Ecto neural progenitor cell (in vitro differentiated cells): Measurements from ENCODE around the gene STRA6.

Experiments
- DNase-seq: peaks from one replicate; pipeline ENCODE4 v3.0.0-alpha.2; 2018; ENCODE audit warnings: low spot score

Gene STRA6

DNA sequence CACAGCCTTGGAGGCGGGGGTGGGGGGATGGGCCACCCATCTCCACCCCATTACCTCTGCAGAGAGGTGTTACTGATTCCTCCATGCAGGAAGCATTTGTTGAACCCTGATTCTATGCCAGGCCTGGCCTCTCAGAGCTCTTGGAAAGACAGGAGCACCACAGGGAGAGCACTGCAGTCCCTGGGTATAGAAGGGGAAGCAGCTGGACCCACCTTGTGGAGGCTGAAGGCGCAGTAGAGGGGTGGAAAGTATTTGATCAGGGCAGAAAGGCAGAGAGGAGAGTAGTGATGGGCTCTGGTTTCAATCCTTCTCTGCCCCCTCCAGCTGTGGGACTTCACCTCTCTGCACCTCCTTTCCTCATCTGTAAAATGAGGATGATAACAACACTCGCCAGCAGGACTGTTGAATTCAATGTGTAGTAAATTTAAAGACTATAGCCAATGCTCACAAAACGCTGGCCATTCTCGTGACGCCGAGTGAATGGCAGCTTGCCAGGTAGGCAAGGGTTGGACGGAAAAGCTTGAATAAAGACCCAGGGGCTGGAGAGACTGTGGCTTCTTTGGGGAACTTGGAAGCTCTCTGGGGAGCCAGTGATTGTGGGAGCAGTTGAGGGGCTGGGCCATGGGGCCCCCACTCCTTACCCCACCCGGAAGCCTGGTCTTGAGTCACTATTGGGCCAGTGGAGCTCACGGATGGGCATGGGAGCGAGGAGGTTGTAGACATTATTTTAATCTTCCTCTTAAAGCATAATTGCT is 25.6 kb upstream of the STRA6 start:
- DNase-seq = no peak

DNA sequence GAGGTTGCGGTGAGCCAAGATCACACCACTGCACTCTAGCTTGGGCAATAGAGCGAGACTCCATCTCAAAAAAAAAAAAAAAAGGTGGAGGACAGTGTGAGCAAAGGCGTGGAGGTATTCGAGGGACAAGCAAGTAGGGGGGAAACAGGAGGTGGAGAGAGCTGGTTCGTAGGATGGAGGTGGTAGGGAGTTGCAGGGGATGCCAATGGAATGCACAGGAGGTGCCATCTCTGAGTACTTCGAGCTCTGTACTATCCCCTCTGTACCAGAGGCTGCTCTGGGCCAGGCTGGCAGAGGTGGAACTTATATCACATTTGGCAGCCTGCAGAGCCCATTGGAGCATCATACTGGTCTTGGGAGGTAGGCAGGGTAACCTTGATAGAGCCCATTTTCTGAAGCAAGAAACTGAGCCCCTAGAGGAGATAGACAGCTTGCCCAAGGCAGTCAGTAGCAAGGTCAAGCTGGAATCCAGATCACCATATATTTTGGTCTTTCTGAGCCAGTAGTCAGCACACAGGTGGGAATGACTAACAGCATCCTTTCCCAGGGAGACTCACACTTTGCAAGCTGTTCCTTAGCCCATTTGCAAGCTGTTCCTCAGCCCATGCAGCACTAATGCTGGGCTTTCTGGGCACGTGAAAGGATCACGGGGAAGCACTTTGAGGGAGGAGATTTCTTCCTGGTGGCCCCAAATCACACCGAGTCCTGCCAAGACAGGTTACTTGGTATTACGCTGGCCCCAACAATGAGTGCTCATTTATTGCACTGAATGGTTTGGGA is 24.4 kb upstream of the STRA6 start:
- DNase-seq = no peak

DNA sequence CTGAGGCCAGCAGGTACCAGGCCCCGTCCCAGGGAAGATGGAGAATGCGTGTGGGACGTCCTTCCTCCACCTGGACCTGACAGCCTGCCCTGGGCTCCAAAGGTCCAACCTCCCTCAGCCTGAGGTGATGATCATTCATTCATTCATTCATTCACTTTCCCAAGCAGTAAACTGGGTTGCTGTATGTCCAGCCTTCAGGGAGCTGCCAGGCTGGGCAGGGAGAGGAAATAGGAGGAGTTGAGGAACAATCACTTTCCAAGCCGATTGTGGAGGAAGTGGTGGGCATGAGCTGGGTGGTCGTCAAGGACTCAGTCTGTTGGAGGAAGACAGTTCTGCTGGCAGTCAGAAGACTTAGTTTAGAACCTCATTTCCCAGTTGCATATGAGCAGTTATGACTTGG is 23.3 kb upstream of the STRA6 start:
- DNase-seq = no peak

DNA sequence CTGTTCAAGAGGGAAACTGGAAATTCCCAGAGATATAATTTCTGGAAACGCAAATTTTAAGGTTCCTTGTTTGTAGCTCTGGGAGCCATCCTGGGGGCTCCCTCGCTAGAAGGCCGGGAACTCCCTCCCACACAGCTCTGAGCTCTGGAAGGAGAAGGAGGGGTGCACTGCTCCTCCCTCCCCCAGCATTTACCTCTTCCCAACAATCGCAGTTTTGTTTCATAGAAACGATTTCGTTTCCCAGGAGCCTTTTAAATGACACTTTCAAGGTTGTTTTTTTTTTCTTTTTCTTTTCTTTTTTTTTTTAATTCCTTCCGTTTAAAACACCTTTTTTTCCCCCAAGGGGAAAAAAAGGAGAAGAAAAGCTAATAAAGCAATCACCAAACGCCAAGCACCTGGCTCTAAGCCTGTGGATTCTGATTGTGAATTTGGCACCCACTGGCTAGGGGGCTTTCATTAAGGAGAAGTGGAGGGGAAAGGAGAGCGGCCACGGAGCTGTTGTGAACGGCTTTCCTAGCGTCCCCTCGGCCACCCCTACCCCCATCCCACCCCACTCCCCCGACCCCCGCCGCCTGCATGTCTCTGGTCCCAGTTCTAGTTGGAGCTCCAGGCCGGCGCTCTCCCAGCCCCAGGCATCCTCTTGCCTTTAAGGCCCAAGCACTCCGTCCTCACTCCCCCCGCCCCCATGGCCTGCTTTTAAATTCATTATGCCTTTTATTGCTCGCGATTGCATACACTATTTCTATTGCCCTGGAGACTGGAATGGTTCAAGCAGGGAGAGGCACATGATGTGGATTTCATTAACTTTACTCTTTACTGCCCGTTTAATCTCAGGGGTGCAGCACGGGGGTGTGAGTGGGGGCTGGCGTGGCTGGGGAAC is 19.9 kb upstream of the STRA6 start:
- no peak for DNase-seq

DNA sequence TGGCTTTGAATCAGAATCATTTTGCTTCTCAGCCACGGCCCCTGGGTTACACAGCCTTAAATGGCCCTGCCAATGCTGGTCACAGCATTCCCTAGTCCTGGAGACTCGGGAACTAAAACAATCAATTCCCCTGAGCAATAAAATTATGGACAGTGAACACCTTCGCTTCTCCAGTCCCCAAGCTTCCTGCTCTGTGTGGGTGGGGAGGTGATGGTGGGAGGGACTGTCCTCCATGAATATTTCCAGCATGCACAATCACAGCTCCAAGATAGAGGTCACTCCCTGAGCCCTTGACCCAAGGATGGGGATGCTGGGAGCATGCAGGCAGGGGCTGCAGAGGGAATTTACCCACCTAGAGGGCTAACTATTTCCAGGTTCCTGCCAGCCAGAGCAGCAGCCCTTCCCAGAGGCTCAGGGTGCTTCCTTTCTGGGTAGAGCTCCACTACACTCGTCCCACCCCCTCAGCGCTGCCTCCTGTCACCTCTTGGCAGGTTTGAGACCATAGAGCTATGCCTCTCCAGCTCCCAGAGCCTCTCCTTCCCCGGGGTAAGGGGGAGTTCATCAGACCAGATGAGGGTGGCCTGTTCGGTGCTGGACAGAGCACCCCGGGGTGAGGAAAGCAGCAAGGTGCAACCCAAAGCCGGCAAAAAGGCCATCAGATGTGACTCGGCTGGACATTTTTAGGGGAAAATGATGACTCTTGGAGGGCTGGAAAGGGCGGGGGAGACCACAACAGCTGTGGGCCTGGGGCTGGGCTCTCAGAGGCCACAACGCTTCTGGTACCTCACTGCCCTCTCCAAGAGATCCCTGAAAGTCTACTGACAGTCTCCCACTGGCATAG is 19.0 kb upstream of the STRA6 start:
- no peak for DNase-seq

DNA sequence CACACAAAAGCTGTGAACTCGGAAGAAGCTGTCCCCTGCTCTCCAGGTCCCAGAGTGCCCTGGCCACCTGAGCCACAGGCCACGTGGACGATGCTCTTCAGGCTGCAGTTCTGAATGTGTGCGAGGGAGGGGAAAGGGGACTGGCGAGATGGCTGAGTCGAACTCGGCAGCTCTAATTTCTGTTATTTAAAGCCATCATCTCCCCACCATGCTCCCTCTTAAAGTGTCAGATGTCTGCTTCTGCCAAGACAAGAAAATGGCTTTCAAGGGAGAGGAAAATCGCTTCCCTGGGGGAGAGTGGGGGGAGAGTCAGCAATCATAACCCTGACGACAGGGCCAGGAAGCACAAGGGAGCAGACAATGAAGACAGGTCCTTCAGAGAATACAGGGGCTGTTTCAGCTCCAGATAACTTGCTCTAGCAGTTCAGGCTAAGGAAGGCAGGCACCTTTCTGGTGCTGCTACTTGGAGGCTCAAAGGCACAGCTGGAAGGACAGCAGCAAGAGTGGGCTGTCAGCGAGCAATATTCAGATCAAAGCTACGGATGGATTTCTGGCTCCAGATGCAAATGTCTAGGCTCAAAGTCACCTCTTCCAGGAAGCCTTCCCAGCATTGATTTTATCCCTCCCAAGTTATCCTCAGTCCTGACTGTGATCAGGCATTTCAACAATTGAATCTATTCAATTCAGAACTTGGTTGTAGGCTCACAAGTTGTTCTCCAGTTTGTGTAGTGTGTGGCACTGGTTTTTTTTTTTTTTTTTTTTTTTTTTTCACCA is 18.1 kb upstream of the STRA6 start:
- no peak for DNase-seq

DNA sequence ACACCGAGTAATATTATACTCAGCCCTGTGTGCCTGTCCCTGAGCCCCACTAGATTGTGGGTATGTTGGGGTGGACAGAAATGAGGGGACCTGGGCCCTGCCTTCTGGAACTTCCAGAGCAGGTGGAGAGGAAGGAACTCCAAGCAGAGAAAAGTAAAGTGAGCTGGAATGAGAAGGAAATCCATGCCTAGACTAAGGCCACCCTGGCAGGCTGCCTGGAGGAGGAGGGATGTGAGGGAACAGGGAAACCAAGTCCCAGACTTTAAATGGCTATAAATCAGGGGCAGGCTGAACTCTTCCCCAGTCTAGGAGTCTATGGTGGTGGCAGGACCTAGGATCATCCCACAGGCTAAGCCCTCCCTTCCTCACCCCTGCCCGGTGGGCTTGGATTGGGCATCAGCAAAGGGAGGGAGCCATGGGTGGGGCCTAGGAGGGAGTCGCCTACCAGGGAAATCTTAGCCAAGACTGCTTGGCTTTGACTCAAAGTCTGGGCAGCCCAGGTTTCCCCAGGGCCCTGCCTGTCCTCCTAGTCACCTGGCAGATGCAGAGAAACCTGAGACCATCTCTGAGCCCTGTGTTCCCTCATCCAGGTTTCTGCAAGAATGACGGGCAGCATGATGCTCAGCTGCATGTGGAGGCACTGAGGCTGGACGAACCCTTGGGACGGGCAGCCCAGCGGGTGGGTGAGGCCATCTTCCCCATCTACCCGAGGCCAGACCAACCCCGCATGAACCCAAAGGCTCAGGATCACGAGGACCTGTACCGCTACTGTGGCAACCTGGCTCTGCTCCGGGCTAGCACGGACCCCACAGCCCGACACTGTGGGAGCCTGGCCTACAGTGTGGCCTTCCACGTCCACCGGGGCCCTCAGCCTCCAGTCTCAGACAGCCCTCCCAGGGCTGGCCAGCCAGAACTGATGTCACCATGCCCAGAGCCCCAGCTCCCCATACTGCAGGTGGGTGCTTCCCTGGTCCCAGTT is 15.6 kb upstream of the STRA6 start:
- DNase-seq = no peak

DNA sequence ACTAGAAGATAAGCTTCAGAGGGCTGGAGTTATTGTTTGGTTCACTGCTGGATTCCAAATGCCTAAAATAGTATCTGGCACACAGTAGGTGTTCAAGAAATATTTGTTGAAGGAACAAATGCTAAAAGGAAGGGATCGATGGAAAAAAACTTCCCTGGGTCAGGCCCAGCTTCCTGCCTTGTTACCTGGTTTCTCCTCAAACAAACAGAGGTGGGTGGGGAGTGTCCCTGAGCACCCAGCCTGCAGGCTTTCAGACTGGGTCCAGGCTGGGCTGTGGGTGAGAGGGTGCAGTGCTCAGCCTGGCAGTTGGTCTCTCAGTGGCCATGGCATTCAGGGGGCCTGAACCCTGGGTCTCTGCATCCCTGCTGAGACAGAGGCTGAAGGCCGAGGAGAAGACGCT is 14.4 kb upstream of the STRA6 start:
- DNase-seq = no peak

DNA sequence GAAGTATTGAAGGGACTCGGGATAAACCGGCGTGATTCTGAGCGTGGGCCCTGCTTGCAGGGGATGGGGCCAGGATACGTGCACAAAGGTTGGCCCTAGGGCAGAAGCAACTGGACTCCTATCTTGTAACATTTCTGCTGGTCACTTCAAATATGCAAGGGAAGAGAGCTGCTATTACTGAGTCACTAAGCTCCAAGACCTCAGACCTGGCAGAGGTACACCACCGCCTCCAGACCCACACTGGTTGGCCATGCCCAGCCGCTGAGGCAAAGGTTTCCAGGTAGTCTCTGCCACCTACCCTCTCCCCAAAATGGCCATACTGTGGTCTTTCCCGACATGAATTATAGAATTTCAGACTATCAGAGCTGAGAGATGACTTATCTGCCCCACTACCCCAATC is 13.4 kb upstream of the STRA6 start:
- no peak for DNase-seq

DNA sequence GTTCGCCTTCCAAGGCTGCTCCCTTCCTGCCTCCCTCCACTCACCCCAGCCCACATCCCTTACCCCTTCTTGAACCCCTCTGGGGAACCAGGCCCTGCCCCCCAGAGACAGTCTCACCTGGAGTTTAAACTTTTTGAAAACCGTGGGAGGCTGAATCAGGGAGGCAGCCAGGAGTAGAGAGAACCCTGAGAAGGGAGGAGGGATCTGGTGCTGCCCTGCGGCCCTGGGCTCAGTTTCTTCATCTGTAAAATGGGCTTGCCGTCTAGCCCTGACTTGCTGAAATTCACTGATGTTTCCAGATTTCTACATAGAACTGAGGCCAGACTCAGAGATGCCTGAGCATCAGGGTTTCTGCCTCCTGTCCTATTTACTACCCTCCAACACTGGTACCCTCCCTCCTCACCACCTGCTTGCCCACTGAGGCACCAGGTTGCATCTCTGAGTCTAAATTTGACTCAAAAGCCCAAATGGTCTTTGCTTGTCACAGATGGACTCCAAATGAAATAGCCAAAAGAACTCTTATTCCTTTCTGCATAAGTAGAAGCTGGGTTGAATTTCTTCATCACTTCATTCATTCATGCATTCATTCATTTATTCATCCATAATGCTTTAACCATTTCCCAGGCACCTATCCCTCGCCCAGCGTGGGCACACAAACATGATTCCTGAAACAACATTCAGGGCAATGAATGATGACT is 11.9 kb upstream of the STRA6 start:
- DNase-seq = no peak

DNA sequence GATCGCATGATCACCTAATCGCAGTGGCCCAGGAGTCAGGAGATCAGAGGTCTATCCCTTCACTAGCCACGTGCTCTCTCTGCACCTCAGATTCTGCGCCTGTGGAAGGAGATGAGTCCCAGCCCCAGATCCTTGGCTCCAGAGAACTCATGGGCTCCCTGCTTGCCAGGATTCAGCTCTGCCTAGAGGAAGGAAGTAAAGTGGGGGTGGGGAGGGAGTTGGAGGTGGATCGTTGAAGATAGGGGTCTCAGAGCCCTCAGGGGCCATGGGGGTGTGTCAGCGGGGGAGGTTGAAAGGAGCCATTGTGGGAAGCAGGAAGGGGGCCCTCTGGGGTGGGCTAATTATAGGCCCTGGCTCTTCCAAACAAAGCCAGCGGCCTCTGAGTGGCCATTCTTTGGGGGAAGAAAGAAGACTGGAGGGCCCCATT is 11.3 kb upstream of the STRA6 start:
- no peak for DNase-seq

DNA sequence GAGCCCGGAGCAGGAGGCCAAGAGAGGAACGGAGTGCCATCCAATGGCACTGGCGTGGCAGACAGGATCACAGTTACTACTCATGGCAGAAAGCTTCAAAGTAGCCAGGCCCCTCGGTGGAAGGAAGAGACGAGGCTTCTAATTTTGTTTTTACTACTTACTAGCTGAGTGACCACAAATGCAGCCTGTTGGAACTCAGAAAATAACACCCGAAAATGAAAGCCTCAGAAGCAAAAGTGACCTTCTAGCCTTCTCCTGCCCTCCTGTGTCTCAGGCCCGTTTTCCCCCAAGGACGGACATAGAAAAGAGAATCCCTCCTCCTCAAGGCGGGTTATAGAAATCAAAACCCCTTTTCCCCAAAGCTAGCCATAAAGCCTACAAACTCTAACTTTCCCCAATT is 9.9 kb upstream of the STRA6 start:
- DNase-seq = no peak

DNA sequence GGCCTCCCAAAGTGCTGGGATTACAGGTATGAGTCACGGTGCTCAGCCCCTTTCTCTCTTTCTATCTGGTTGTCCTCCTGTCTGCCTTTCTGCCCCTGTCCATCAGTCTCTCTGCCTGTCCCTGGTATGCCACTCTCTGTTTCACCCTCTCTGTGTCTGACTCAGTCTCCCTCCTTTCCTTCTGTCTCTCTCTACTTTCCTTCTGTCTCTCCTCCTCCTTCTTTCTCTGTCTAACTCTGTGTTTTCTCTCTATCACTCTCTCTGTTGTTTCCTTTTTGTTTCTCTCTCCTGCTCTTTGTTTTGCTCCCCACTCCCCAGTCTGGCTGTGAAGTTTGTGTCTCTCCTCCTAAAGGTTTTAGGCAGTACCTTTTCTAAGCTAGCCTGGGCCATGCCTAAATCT is 9.1 kb upstream of the STRA6 start:
- DNase-seq = no peak

DNA sequence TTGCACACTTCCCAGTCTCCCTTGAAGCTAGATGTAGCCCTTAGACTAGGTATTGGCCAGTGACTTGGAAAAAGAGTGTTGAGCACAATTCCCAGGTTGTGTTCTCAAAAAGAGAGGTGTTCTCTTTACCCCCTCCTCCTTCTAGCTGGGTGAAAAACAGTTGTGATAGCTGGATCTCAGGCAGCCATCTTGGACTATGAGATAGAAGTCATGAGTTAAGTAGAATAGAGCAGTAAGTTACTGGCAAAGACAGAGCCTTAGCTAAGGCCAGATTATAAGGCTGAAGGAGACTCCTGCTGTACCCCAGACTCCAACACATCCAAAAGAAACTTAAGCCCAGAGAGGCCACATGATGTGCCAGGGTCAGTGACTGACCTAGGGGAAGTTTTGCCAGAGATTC is 8.1 kb upstream of the STRA6 start:
- no peak for DNase-seq

DNA sequence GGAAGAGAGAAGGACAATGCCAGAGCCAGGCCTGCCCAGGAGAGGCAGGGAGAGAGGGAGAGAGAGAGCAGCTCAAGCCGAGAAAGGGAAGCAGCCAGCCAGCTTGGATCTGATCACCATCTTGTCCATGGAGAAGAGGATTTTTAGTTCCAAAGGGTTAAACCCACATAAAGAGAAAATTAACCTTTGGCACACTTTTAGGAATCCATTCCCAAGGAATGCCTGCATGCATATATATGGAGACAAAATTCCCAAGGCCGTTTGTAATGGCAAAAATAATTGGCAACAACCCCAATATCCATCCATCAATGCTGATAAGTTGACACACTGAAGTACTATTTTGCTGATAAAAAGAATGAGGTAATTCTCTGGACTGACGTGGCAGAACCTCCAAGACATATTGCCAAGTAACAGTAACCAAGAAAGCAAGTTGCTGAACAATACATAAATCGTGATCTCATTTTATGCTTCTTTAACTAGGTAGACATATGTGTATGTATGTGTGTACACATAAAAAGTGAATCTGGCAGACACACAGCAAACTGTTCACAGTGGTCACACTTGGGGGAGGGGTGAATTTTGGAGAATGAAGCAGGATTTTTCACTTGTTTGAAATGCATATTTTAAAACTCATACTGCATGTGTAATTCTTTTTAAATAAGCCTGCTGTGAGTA is 7.5 kb upstream of the STRA6 start:
- no peak for DNase-seq

DNA sequence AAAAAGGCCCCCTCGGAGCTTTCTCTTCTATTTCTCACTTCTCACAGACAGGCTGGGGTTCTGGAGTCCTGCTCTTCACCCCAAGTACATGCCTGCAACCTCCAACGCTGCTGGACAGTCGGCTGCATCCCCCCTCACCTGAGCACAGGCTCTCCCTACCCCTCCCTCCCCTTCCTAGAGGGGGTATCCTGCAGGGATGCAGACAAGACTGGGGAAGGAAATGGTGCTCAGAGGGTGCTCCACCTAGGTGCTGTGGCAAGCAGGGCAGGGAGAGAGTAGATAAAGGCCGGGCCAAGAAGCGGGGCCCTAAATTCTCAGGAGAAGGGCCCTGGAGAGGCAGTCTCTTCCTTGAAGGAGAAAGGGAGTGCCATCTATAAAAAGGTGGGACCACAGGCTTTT is 7.0 kb upstream of the STRA6 start:
- DNase-seq = no peak

DNA sequence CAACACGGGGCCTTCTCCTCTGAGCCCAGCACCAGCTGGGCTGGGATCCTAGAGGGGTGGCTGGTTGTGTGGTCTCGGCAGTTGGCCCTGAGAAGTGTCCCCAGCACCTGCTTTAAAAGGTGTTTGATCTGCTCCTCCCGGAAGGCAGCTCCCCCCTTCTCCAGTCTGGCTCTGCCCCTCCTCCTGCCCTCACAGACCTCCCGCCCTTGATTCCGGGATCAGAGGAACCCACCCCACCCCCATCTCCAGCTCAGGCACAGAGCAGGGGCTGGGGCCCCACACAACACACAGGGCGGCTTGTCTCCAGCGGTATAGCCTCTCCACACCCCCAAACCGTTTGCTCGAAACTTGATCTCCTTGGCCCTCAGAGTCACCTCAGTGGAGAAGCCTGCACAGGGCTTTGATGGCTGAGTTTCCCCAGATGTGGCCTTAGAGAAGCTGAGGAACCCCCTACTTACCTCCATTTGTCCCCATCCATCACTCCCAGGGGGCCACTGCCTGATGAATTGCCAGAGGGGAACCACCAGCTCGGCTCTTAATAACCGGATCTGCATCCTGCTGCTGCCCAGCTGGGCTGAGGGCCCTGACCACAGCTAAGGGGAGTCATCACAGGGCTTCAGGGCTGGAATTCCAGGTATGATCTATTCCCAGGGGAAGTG is 6.4 kb upstream of the STRA6 start:
- DNase-seq = peak; percentile 67

DNA sequence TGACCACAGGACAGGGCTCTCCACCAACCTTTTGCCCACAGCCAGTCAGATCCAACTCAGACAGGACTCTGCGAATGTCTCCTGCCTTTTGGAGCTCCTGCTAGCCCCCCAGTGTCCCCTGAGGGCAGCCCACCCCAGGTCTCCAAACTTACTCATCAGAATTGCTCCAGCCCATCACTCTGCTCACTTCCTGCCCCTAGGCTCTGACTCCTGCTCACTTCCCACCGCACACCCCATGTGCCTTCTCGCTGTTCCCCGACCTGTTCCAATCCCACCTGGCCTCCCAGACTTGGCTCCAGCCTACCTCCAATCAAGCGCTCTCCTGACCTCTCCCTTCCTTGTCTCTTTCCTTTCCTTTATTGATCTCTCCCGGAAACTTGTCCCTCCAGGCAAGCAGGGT is 5.9 kb upstream of the STRA6 start:
- DNase-seq = no peak
